Measurements from ENCODE around the gene RAE1.
A peak's percentile ranks its signal among the peaks of the same experiment; 100 is the strongest.

Gene RAE1

GRCh38 chr20:57372157-57372556, 21.1 kb downstream of the RAE1 start:
- DNase-seq (ENCODE audit: low read depth) = no peak

- DNase-seq (ENCODE audit: low read depth) = no peak
These were observed 21.7 kb downstream of the RAE1 start for GRCh38 chr20:57372581-57373350.

- no peak for DNase-seq (ENCODE audit: low read depth)
These were observed 23.4 kb downstream of the RAE1 start for GRCh38 chr20:57374343-57374930.

- DNase-seq (ENCODE audit: low read depth) = no peak
These were observed 24.0 kb downstream of the RAE1 start for GRCh38 chr20:57374931-57375651.

GRCh38 chr20:57375652-57376230, 24.7 kb downstream of the RAE1 start:
- no peak for DNase-seq (ENCODE audit: low read depth)

GRCh38 chr20:57377350-57377749, 26.3 kb downstream of the RAE1 start:
- DNase-seq (ENCODE audit: low read depth) = no peak

- DNase-seq (ENCODE audit: low read depth) = no peak
These were observed 27.1 kb downstream of the RAE1 start for GRCh38 chr20:57378107-57378506.

- DNase-seq (ENCODE audit: low read depth) = no peak
These were observed 27.7 kb downstream of the RAE1 start for GRCh38 chr20:57378646-57379262.

GRCh38 chr20:57379263-57379647, 28.2 kb downstream of the RAE1 start:
- DNase-seq (ENCODE audit: low read depth) = no peak

GRCh38 chr20:57380081-57380750, 29.2 kb downstream of the RAE1 start:
- no peak for DNase-seq (ENCODE audit: low read depth)

- peak; percentile 79 for DNase-seq (ENCODE audit: low read depth)
These were observed 30.8 kb downstream of the RAE1 start for GRCh38 chr20:57381596-57382503.

- DNase-seq (ENCODE audit: low read depth) = no peak
These were observed 31.5 kb downstream of the RAE1 start for GRCh38 chr20:57382516-57382915.

GRCh38 chr20:57383447-57384347, 32.6 kb downstream of the RAE1 start:
- no peak for DNase-seq (ENCODE audit: low read depth)

- DNase-seq (ENCODE audit: low read depth) = no peak
These were observed 33.4 kb downstream of the RAE1 start for GRCh38 chr20:57384486-57384885.

GRCh38 chr20:57384953-57385761, 34.1 kb downstream of the RAE1 start:
- no peak for DNase-seq (ENCODE audit: low read depth)

- DNase-seq (ENCODE audit: low read depth) = no peak
These were observed 34.9 kb downstream of the RAE1 start for GRCh38 chr20:57385940-57386339.

- DNase-seq (ENCODE audit: low read depth) = no peak
These were observed 35.7 kb downstream of the RAE1 start for GRCh38 chr20:57386762-57387161.

GRCh38 chr20:57387463-57387862, 36.4 kb downstream of the RAE1 start:
- DNase-seq (ENCODE audit: low read depth) = no peak

- DNase-seq (ENCODE audit: low read depth) = no peak
These were observed 36.9 kb downstream of the RAE1 start for GRCh38 chr20:57387945-57388371.

All from ELR (cell line).